ENCODE results near the gene COL19A1.

- TF ChIP-seq, protein P1, sequence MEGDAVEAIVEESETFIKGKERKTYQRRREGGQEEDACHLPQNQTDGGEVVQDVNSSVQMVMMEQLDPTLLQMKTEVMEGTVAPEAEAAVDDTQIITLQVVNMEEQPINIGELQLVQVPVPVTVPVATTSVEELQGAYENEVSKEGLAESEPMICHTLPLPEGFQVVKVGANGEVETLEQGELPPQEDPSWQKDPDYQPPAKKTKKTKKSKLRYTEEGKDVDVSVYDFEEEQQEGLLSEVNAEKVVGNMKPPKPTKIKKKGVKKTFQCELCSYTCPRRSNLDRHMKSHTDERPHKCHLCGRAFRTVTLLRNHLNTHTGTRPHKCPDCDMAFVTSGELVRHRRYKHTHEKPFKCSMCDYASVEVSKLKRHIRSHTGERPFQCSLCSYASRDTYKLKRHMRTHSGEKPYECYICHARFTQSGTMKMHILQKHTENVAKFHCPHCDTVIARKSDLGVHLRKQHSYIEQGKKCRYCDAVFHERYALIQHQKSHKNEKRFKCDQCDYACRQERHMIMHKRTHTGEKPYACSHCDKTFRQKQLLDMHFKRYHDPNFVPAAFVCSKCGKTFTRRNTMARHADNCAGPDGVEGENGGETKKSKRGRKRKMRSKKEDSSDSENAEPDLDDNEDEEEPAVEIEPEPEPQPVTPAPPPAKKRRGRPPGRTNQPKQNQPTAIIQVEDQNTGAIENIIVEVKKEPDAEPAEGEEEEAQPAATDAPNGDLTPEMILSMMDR (IDR thresholded peaks at IDR 0.05) = no peak
- TF ChIP-seq ZFX (IDR thresholded peaks at IDR 0.05; ENCODE audit: borderline replicate concordance) = no peak
Measured at GRCh38 chr6:70234561-70235236, 368.3 kb downstream of the COL19A1 start.
